Stimulated activated CD8-positive, alpha-beta memory T cell treated with anti-CD3 and anti-CD28 coated beads, Interleukin-7, amount 100 ng/mL, for 24 hours (primary cell): Measurements from ENCODE around the gene CCR7.

Experiments used
- DNase-seq: peaks from one replicate; pipeline ENCODE4 v3.0.0-alpha.2; 2020; ENCODE audit warnings: low read depth

CCR7 gene, protein sequence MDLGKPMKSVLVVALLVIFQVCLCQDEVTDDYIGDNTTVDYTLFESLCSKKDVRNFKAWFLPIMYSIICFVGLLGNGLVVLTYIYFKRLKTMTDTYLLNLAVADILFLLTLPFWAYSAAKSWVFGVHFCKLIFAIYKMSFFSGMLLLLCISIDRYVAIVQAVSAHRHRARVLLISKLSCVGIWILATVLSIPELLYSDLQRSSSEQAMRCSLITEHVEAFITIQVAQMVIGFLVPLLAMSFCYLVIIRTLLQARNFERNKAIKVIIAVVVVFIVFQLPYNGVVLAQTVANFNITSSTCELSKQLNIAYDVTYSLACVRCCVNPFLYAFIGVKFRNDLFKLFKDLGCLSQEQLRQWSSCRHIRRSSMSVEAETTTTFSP

DNA sequence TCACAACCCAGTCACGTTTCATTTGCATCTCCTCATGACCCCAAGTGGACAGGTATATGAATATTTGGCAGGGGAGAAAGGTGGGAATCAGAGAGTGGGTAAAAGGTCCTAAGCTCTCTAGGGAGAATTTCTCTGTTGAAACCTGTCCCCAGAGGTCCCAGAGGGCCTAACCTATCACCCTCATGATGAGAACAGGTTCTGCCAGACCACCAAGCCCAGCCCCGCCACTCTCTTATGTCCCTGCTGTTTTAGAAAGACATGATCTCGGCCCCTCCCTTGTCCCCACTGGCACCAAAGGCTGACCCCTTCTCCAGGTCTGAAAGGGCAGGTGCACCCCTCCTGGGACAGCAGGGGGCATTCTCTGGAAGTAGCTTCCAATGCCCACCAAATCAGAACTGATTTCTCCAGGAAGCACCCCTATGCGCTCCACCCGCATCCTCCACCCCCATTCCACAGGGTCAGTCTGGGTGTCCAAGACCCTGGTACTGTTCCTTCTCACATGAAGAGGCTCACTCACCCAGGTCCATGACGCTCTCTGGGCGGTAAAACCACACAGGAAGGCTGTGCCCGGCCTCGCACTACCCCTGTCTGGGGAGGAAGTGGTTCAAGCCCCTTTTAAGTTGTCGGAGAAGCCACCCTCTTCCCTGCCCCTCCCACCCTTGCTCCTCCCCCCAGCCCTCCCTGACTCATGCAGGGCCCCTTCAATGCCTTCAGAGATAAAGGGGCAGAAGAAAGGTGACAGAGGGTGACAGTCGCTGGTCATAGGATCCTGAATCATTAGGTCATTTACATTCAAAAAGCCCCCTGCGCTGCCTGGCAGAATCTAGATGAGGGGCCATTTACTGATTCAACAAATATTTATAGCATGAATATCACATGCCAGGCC is at the start of gene CCR7:
Gene CCR7, minus strand, starts transcription at position 590 of the 886 bp plus-strand sequence. Its CDS starts 63 bp downstream, at position 527.
- peak; percentile 61 for DNase-seq

DNA sequence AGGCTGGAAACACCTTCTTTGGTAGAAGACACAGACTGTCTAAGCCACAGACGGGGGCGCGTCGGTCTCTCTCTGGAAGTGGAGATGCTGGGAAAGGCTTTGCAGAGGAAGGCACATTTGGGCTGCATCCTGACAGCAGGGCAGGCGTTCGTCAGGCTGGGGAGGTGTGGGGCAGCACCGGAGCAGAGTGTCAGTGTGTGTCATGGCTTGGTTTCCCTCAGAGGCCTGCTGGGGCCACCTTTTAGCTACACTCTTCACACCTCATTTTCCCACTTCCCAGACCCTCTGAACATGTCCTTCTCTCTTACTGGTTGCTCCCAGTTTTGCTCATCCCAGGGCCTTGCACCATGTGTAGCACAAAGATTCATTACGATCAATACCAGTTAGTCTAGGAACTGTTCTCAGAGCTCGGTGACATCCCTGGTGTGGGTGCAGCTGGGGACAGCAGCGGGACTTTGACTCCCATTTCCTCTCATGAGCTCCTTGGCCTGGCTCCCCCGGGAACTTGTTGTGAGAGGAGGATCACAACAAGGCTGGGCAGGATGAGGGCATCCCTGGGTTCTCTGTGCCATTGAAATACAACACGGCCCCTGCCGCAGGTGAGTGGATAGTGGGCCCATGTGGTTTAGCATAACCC is 49.3 kb upstream of the CCR7 start:
- DNase-seq: no peak

DNA sequence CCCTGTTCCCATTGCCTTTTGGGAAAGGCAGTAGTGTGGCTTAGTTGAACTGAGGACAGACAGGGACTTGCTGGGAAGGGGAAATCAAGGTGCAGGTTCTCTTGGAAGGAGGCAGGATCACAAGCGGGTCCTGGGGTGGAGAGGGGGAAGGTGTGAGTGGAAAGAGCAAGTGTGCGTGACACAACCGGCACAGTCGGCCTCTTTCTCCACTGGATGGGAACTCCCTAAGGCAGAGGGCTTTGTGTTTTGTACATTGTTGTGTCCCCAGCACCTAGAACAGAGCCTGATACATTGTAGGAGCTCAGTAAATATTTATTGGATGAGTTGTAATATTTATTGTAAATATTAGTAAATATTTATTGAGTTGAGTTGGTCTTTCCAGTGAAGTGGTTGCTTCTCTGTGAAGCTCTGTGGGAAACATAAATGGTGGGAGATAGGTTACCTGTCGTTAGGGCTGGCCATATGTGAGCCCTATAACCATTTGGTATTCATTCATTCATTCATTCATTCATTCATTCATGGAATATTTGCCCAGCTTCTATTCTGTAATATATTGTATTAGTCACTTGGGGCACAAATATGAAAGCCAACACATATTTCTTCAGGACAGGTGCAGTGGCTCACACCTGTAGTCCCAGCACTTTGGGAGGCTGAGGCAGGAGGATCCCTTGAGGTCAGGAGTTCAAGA is 48.3 kb upstream of the CCR7 start:
- no peak for DNase-seq

DNA sequence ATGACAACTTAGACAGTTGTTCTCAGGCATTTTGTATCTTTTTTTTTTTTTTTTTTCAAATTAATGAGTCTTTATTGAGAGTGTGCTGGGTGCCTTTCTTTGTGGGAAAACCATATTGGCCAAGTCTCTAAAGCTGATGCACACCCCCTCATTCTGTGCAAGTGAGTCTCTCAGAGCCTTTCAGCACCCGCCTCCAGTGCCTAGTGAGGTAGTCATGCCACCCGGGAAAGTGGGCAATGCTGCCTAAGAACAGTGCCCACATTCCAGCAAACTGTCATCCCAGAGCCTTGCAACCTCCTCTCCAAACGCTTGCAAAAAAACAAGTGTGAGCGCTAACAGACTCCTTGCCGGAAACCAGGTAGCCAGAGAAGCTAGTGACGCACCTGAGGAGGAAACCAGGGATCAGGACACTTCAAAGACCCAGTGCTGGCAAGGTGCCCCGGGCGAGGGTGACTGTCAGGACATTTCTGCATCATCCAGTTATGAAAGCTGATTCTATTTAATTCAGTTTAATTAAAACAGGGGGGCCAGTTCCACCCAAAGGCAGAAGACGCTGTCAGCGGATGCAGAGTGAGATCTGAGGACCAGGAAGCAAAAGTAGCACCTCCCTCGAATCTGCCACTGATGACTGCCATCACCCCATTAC is 47.5 kb upstream of the CCR7 start:
- no peak for DNase-seq

DNA sequence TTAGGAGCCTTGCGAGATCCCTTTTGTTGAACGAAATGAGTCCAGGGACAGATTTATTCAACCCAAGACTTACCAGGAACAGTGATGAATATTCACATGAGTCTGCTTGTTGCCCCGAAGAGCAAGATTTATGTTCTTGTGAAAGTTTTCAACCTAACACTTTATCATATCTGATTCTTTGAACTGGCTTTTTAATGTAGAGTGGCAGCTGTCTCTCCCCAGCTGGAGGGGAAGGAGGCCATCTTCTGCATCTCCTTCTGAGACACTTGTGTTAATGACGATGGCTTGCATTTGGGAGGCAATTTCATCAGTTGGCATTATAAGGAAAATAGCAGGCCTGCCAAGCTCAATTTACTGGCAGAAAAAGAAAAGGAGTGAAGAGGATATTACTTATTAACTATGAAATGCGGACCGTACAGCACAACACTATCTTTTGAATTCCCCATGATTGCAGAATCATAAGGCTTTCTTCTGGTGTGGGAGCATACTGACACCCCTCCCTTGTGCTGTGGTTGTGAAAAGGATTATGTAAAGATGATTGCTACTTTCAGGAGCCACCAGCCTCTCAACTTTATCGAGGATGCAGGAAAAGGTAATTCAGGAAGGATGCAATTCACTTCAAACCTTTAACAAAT is 46.7 kb upstream of the CCR7 start:
- DNase-seq: no peak

DNA sequence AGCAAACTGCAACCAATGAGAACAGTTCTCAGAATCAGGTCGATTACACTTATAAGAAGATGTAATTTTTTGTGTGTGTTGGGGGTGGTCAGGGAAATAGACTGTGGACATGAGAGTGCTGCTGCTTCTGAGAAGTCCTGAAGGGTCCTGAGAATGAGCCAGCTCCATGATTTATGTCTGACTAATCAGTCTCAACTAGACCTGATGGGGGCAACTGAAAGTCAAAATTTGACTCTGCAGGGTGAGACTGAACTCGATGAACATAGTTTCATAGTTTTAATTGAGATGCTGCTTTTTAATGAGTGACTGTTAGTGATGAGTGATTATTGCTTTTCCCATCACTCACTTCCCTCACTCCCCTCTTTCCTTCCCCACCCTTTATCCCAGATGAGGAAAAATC is 45.1 kb upstream of the CCR7 start:
- DNase-seq: no peak

DNA sequence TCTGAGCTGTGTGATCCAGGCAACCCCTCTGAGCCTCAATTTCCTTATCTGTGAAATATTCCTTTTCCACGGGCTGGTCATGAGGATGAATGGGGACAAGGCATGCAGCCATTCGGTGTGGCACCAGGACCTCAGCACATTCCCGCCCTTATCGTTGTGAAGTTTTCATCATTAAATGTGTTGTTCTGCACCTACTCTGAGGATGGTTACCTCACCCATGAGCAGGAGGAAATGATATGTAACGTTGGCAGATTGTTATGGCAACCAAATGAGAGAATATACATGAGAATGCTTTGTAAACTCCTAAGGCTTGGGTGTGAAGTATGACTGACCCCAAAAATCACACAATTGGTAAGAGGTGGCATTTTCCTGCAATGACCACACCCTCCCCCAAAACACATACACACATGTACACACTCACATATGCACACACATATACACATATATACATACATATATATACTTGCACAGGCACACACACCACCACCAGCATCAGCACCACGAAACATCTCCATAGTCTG is 42.8 kb upstream of the CCR7 start:
- no peak for DNase-seq

DNA sequence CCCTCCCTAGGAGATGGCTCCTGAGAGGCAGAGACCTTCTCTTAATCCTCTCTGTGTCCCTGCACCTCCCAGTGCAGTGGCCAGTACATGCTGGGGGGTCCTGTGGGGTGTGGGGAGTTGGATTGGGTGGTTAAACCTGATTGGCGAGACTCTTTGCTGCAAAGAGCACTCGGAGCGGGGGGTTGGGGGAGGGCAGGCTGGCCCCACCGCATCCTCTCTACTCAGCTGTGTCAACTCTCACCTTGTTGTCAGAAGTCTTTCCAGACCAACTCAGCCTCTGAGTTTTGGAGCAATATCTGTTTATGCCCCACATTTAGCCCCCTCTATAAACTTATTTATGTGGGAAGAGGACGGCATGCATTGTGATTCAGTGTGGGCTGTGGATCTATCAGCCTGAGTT is 42.4 kb upstream of the CCR7 start:
- DNase-seq: no peak

DNA sequence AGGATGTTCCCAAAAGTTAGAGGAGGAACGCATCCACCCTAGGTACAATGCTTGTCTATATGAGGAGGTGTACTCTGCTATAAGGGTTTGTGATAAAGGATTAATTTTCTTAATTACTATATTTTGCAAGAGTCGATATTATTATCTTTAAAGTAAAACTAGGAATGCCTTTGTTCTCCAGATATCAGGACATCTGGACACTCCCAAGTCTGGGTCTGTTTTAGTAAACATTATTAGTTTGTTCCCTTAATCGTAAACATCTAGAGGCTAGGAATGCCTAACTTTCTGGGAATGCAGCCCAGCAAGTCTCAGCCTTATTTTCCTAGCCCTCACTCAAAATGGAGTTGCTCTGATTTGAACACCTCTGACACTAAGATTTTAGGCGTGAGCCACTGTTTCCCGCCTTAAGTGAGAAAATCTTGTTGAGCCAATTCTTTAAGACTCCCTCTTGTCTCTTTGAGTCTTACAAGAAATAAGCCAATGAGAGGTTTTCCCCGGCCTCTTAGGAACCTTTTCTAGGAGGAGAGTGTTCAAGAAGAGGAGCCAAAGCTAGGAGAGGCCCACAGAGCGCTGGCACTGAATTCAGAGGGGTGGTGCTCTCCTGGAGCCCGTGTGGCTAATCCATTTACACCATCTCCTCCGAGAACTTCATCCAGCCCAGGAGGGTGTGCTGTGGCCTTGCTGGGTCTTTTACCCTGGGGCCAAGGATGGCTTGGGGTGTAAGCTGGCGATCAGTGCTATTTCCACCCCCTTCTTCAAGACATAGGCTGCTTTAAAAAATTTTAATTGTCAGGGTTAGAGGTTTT is 41.5 kb upstream of the CCR7 start:
- DNase-seq: no peak

DNA sequence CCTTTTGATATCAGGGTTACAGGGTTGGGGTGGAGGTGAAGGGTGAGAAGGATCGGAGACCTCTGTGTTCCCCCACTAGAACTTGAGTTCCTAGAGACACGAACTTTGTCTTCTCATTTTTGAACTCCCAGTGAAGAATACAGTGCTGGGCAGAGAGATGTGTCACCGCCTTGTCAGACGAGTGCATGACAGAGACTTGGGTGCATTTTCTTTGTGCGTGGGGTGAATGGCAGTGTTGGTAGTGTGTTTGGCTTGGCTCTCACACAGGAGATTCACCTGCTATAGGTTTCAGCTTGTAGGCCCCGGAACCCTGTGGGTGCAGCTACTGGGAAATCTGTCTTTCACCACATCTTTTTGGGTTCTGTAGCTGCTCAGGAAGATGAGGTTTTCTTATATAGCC is 40.0 kb upstream of the CCR7 start:
- no peak for DNase-seq

DNA sequence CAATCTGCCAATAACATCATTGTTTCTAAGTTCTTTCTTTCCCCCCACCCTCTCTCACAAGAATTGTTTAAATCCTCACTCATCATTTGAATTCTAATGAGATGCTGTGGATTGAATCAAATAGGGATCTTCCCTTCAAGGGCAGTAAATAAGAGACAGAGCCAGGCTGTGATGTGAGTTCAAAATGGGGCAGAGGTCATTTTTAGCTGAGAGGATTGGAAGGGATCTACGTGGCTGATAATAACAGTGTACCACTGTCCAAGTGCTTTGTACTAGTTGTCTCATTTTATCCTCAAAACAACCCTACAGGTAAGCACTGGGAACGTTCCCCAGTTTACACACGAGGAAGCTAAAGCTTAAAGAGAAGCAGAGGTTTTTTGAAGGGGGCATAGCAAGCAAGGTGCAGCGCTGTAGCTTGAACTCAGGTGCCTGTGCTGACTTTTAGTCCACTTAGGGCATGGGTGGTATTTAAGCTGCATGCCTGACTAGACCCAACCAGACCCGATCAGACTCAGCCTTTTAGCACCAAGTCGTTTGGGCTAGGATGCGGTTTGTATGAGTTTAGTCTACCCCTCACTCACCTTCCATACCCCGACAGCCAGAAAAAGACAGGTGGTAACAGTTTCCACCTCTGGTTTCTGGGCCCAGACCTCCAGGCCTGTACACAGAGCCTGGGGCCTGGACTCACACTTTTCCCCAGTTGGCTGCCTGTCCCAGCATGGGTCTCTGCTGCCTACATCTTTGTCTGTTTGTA is 39.2 kb upstream of the CCR7 start:
- DNase-seq: no peak

DNA sequence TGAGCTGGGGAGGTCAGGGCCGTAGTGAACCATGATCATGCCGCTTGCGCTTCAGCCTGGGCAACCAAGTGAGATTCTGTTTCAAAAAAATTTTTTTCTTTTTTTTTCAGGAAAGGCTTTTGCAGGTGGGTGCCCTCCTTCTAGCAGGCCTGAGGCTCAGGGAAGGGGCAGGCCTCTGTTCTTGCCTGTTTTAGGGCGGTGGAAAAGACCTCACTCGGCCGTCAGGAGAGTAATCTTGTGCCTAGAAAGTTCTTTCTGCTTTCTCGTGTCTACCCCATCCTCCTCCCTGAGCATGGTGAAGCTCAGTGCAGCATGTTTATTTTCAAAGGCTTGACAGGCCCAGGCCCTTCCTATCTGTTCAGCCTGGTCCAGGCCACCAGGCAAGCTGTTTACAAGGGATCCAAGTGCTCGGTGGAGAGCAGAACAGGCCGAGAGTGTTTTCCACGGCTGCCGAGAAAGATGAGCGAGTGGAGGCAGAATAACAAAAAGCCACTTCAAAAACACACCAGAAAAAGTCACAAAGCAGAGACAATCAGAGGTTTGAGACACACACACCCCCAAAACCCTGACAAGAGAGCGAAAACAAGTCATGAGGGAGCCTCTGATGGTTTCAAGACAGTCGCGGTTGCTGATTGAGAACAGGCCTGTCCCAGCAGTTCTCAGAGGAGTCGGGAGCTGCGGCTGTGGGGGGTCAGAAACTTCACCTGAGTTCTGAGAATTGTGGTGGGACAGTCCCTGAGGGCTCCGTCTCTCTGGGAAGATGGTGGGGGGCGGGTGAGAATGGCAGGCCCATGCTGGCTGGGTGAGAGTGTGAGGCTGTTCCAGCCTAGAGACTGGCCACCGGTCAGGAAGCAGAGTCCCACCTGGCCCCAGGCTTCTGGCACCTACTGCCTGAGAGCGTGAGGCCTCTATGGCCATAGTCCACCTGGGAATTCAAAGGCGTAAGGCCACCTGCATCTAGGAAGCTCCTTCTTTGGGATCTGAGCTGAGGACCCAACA is 37.5 kb upstream of the CCR7 start:
- peak; percentile 48 for DNase-seq

DNA sequence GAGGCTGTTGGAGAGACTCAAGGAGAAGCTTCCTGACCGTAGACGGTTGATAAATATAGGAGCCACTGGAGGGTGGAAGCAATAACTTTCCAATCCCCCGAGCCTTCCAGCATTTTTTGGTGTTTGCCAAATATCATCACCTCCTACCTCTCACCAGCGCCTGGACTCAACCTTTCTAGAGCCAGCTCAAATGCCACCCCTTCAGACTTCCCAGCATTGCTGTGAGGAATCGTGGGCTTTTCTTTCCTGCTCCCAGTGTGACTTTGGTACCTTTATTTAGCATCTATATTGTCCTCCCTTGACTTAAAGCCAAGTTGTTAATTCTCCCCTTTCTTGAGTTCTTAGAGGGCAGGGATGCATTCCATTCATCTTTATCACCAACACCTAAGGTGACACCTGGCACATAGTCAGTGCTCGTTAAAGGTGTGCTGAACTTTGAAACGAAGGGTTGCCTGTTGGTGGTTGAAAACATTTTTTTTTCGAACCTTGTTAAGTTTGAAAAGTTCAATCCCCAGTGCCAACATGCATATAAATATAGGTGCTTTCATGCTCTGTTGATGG is 35.3 kb upstream of the CCR7 start:
- no peak for DNase-seq

DNA sequence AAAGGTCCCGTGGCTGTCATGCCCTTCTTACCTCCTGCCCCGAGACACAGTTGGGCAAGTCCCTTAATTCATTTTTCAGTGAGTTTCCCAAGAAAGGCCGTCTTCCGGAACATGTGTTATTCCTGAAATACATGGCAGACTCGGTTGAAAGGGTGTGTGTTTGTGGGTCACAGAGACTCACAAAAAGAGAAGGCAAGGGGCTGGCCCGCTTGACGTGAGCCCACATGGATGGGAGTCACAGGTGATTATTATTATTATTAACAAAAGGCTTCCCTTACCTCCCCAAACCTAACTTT is 34.1 kb upstream of the CCR7 start:
- DNase-seq: no peak

DNA sequence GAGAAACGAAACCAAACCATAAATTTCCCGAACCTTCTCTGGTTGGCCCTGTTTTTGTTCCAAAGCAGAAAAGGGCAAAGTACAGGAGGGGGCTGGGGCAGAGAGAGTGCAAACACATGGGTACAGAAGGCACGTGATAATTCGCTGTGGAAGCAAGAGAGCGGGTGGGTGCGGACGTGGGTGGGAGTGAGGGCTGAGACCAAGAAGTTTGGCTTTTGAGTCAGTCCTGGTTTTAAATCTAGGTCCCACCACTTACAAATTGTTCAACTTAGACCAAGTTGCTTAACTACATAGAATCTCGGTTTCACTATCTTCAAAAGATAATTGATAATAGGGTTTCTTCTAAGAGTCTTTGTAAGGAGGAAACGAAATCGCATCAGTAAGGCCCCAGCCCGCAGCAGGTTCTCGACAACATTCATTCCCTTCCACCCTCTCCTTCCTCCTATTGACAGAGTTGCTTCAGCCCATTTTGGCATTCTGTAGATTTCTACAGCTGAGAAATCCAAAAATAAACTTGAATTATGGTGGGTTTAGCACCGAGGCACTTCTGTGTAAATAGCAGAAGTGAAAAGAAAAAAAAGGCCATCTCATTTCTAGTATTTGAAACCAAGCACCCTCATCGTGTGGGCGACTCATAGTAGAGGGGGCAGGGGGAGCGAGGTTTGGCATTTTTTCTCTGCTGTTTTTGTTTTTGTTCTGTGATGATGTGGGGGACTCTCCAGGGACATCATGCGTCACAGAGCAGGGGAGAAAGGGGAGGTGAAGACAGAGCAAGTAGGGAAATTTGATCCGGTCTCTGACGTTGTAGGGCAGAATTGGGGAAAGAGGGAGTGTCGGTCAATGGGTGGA is 33.6 kb upstream of the CCR7 start:
- DNase-seq: peak; percentile 67

DNA sequence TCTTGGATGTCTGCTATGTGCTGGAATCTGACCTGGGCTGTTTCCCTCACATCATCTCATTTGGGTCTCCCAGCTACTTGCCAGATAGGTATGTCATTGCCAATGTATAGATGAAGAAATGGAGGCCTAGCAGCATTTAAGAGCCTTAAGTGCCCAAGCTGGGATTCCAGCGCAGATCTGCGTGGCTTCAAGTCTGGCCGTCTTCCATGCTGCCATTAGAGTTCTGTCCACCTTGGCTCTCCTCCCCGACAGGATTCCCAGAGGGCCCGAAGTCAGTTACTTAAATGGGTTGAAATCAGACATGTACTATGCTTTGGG is 33.0 kb upstream of the CCR7 start:
- no peak for DNase-seq
